CD4-positive, alpha-beta T cell (primary cell): Measurements from ENCODE around the gene RAB20. TPM values are rescaled to one million over a fixed set of nuclear protein-coding genes. Genes with fewer than 3 reads are reported as not detected.

Source experiments
- ATAC-seq: fragments of 200-7000 bp; cut with Tn5 transposase; one replicate; pipeline ENCODE4 v1.10.0; 2022; ENCODE audit warnings: mild to moderate bottlenecking; ENCODE audit not compliant: poor library complexity
- CTCF ChIA-PET: fragments of 350-600 bp; sonication (Branson Sonifier 250); formaldehyde crosslinking; loops from one replicate; lab custom pipeline; 2021; ENCODE audit warnings: antibody characterized with exemption, inconsistent platforms; lab: Charles Lee
- POLR2A ChIA-PET: fragments of 350-600 bp; sonication (Branson Sonifier 250); formaldehyde crosslinking; loops from one replicate; lab custom pipeline; 2021; ENCODE audit warnings: antibody characterized with exemption, inconsistent platforms; lab: Charles Lee
- DNase-seq, 14 experiments: peaks; one replicate each; pipeline ENCODE4 v3.0.0-alpha.2; 2013 to 2020; ENCODE audit warnings: mixed read lengths in 2 of 14
- H3K27ac ChIP-seq, 2 donors: one replicate each; pipeline versions ENCODE4 v1.5.1 to v1.7.0; 2013; ENCODE audit warnings: low read length in 2 of 2, low read depth in 1 of 2, mild to moderate bottlenecking in 1 of 2
- H3K27me3 ChIP-seq, 2 experiments: 1 replicate in 1 of 2; 2 replicates in 1 of 2; pipeline versions ENCODE4 v1.6.1 to v1.7.0; 2013; ENCODE audit warnings: low read length in 2 of 2, control low read depth in 1 of 2, mild to moderate bottlenecking in 1 of 2, moderate library complexity in 1 of 2; ENCODE audit not compliant: insufficient read depth in 2 of 2, control insufficient read depth in 1 of 2
- H3K36me3 ChIP-seq: one replicate; pipeline ENCODE4 v1.6.1; 2013; ENCODE audit warnings: low read length, control low read depth; ENCODE audit not compliant: insufficient read depth
- H3K4me1 ChIP-seq: one replicate; pipeline ENCODE4 v1.6.1; 2013; ENCODE audit warnings: low read length, control low read depth; ENCODE audit not compliant: insufficient read depth
- H3K4me3 ChIP-seq: one replicate; pipeline ENCODE4 v1.5.1; 2013; ENCODE audit warnings: mild to moderate bottlenecking, low read length, moderate library complexity
- H3K9me3 ChIP-seq, 2 experiments: 1 replicate in 1 of 2; 2 replicates in 1 of 2; pipeline versions ENCODE4 v1.6.1 to v1.7.0; 2013; ENCODE audit warnings: low read length in 2 of 2, mild to moderate bottlenecking in 2 of 2, control low read depth in 1 of 2, moderate library complexity in 1 of 2; ENCODE audit not compliant: control insufficient read depth in 1 of 2, insufficient read depth in 1 of 2
- H3K27ac Mint-ChIP-seq: one replicate; pipeline ENCODE4 v1.8.0; 2020; ENCODE audit warnings: mixed read lengths
- H3K27me3 Mint-ChIP-seq: one replicate; pipeline ENCODE4 v1.8.0; 2021; ENCODE audit warnings: mixed read lengths
- H3K36me3 Mint-ChIP-seq: one replicate; pipeline ENCODE4 v1.8.0; 2021; ENCODE audit warnings: low read depth, mixed read lengths
- H3K4me1 Mint-ChIP-seq: one replicate; pipeline ENCODE4 v1.8.0; 2021; ENCODE audit warnings: low read depth, mixed read lengths
- H3K4me3 Mint-ChIP-seq: one replicate; pipeline ENCODE4 v1.8.0; 2020; ENCODE audit warnings: mild to moderate bottlenecking, mixed read lengths
- H3K9me3 Mint-ChIP-seq: one replicate; pipeline ENCODE4 v1.8.0; 2020; ENCODE audit warnings: mixed read lengths
- CTCF ChIP-seq: fragments of 200-600 bp; IDR thresholded peaks from one replicate; pipeline ENCODE4 v1.8.0; 2022; ENCODE audit warnings: antibody characterized with exemption, mild to moderate bottlenecking
- intact Hi-C, 2 experiments: fragments of 100-400 bp; cut with DNase I in 1 of 2; cut with micrococcal nuclease in 1 of 2; formaldehyde crosslinking; loops; one replicate each; pipeline versions ENCODE4 v1.15.1 to v1.9.0; 2023 to 2025; cut with DNase I, micrococcal nuclease
- total RNA-seq, 174 experiments: library from RNA in 2 of 174; stranded (reverse) in 2 of 174; gene quantifications; one replicate each; pipeline ENCODE4 v1.2.3 and lab custom pipeline; 2021 to 2026

RAB20 gene
- total RNA-seq, 2 experiments from 2014 or later: 0.89 to 1.4 TPM

GRCh38 chr13:110541526-110541920 is 20.0 kb downstream of the RAB20 start:
- TF ChIP-seq CTCF: no peak

GRCh38 chr13:110540871-110541525 is 20.5 kb downstream of the RAB20 start:
- POLR2A ChIA-PET: no interaction called here

More at GRCh38 chr13:110541526-110541920, 20.0 kb downstream of the RAB20 start:
- H3K27ac ChIP-seq: no peak overlapping the region
- CTCF ChIA-PET: no interaction called here
- DNase-seq (no peak), ATAC-seq (no peak)
- H3K4me1 ChIP-seq: no peaks in the 10 kb centered on the region
- Mint-ChIP-seq H3K27me3 (no peaks in the 10 kb centered on the region), H3K4me3 (no peak overlapping the region), H3K36me3 (peaks cover 7% of the 10 kb centered on the region), H3K4me1 (peaks cover 14% of the 10 kb centered on the region), H3K9me3 (no peaks in the 10 kb centered on the region), H3K27ac (no peak overlapping the region)
- no peaks in the 10 kb centered on the region for H3K27me3 ChIP-seq
- intact Hi-C loops: no loop called here
- POLR2A ChIA-PET: no interaction called here
- no peaks in the 10 kb centered on the region for H3K36me3 ChIP-seq
- H3K4me3 ChIP-seq: no peak overlapping the region
- H3K9me3 ChIP-seq: no peaks in the 10 kb centered on the region

GRCh38 chr13:110539894-110540293 is 21.6 kb downstream of the RAB20 start:
- H3K36me3 Mint-ChIP-seq: no peaks in the 10 kb centered on the region
- H3K27ac Mint-ChIP-seq: no peak overlapping the region
- no peaks in the 10 kb centered on the region for H3K9me3 ChIP-seq
- H3K27ac ChIP-seq: no peak overlapping the region
- no peak overlapping the region for H3K4me3 Mint-ChIP-seq
- H3K9me3 Mint-ChIP-seq: no peaks in the 10 kb centered on the region
- intact Hi-C loops: no loop called here
- H3K36me3 ChIP-seq: no peaks in the 10 kb centered on the region
- TF ChIP-seq CTCF: no peak
- H3K4me1 ChIP-seq: peaks cover 5% of the 10 kb centered on the region
- no peaks in the 10 kb centered on the region for H3K27me3 Mint-ChIP-seq
- ChIA-PET POLR2A (no interaction called here), CTCF (no interaction called here)
- H3K4me1 Mint-ChIP-seq: peaks cover 21% of the 10 kb centered on the region
- H3K4me3 ChIP-seq: no peak overlapping the region
- no peak for ATAC-seq
- DNase-seq: no peak
- H3K27me3 ChIP-seq: no peaks in the 10 kb centered on the region

More at GRCh38 chr13:110540871-110541525, 20.5 kb downstream of the RAB20 start:
- DNase-seq (no peak), ATAC-seq (no peak)
- Histone ChIP-seq H3K9me3 (no peaks in the 10 kb centered on the region), H3K4me3 (no peak overlapping the region), H3K27ac (no peak overlapping the region), H3K27me3 (no peaks in the 10 kb centered on the region), H3K36me3 (no peaks in the 10 kb centered on the region), H3K4me1 (peaks cover 4% of the 10 kb centered on the region)
- no peaks in the 10 kb centered on the region for H3K9me3 Mint-ChIP-seq
- intact Hi-C loops: no loop called here
- H3K27ac Mint-ChIP-seq: no peak overlapping the region
- CTCF ChIA-PET: no interaction called here
- no peak for TF ChIP-seq CTCF
- no peak overlapping the region for H3K4me3 Mint-ChIP-seq
- peaks cover 19% of the 10 kb centered on the region for H3K4me1 Mint-ChIP-seq
- no peaks in the 10 kb centered on the region for H3K27me3 Mint-ChIP-seq
- H3K36me3 Mint-ChIP-seq: peaks cover 4% of the 10 kb centered on the region
